IPS-NIHi11 (cell line): ENCODE data around the gene MCUB.
"Not testable (repeated sequence)": the region's sequence is repeated elsewhere in the genome, so short reads cannot be mapped to it uniquely, and the experiment has no call there.

Experiments used
- DNase-seq: peaks from one replicate; pipeline ENCODE4 v3.0.0; 2012; ENCODE audit warnings: mixed read lengths, low spot score

MCUB gene

GRCh38 chr4:109578846-109579245, 18.8 kb downstream of the MCUB start:
- DNase-seq: no peak

- not testable (repeated sequence) for DNase-seq
Measured at GRCh38 chr4:109579997-109580396, 20.0 kb downstream of the MCUB start.

GRCh38 chr4:109588176-109588575, 28.1 kb downstream of the MCUB start:
- no peak for DNase-seq

- no peak for DNase-seq
Measured at GRCh38 chr4:109589119-109589518, 29.1 kb downstream of the MCUB start.

- DNase-seq: no peak
Measured at GRCh38 chr4:109589605-109590004, 29.6 kb downstream of the MCUB start.

GRCh38 chr4:109590905-109591304, 30.9 kb downstream of the MCUB start:
- no peak for DNase-seq

GRCh38 chr4:109592367-109592766, 32.3 kb downstream of the MCUB start:
- DNase-seq: no peak

- DNase-seq: not testable (repeated sequence)
Measured at GRCh38 chr4:109595123-109595522, 35.1 kb downstream of the MCUB start.

- not testable (repeated sequence) for DNase-seq
Measured at GRCh38 chr4:109596420-109597085, 36.5 kb downstream of the MCUB start.

GRCh38 chr4:109599046-109599652, 39.1 kb downstream of the MCUB start:
- DNase-seq: no peak

- DNase-seq: no peak
Measured at GRCh38 chr4:109600431-109600830, 40.4 kb downstream of the MCUB start.

GRCh38 chr4:109601336-109601735, 41.3 kb downstream of the MCUB start:
- DNase-seq: no peak

- no peak for DNase-seq
Measured at GRCh38 chr4:109607976-109608375, 47.9 kb downstream of the MCUB start.

GRCh38 chr4:109608879-109609278, 48.8 kb downstream of the MCUB start:
- DNase-seq: no peak

GRCh38 chr4:109609431-109609830, 49.4 kb downstream of the MCUB start:
- no peak for DNase-seq

- DNase-seq: no peak
Measured at GRCh38 chr4:109610489-109610888, 50.4 kb downstream of the MCUB start.

- DNase-seq: no peak
Measured at GRCh38 chr4:109611045-109611646, 51.1 kb downstream of the MCUB start.

- no peak for DNase-seq
Measured at GRCh38 chr4:109614015-109614414, 54.0 kb downstream of the MCUB start.

GRCh38 chr4:109614466-109614865, 54.4 kb downstream of the MCUB start:
- no peak for DNase-seq

GRCh38 chr4:109615742-109616141, 55.7 kb downstream of the MCUB start:
- DNase-seq: no peak

- DNase-seq: no peak
Measured at GRCh38 chr4:109616243-109616642, 56.2 kb downstream of the MCUB start.

- DNase-seq: no peak
Measured at GRCh38 chr4:109622626-109623025, 62.6 kb downstream of the MCUB start.

GRCh38 chr4:109624536-109624935, 64.5 kb downstream of the MCUB start:
- no peak for DNase-seq

GRCh38 chr4:109627361-109627760, 67.3 kb downstream of the MCUB start:
- DNase-seq: no peak
